GM13977 (cell line): Measurements from ENCODE around the gene ASPSCR1.

ENCODE experiments used
- DNase-seq: peaks from one replicate; pipeline ENCODE4 v3.0.0; 2012; ENCODE audit warnings: low spot score
- in situ Hi-C: fragments of 300-500 bp; cut with MboI; formaldehyde crosslinking; loops from one replicate; pipeline ENCODE4 v1.12.0; 2022; ENCODE audit warnings: low sequenced_read_pairs, low pct_unique_long_range_greater_than_20kb, mixed read lengths, inconsistent platforms; ENCODE audit not compliant: unreplicated experiment
- TF ChIP-seq, protein P1 (sequence below): IDR thresholded peaks from 2 replicates; pipeline ENCODE4 v1.5.1; 2012; ENCODE audit warnings: mild to moderate bottlenecking, control low read depth; ENCODE audit not compliant: insufficient read depth; ENCODE audit errors: extremely low read depth, missing control alignments

ASPSCR1 gene

GRCh38 chr17:81996757-81997441, 19.5 kb downstream of the ASPSCR1 start:
- TF ChIP-seq, protein P1, sequence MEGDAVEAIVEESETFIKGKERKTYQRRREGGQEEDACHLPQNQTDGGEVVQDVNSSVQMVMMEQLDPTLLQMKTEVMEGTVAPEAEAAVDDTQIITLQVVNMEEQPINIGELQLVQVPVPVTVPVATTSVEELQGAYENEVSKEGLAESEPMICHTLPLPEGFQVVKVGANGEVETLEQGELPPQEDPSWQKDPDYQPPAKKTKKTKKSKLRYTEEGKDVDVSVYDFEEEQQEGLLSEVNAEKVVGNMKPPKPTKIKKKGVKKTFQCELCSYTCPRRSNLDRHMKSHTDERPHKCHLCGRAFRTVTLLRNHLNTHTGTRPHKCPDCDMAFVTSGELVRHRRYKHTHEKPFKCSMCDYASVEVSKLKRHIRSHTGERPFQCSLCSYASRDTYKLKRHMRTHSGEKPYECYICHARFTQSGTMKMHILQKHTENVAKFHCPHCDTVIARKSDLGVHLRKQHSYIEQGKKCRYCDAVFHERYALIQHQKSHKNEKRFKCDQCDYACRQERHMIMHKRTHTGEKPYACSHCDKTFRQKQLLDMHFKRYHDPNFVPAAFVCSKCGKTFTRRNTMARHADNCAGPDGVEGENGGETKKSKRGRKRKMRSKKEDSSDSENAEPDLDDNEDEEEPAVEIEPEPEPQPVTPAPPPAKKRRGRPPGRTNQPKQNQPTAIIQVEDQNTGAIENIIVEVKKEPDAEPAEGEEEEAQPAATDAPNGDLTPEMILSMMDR = no peak
- no peak for DNase-seq
- in situ Hi-C loops = no loop called here

GRCh38 chr17:81998212-81998611, 20.8 kb downstream of the ASPSCR1 start:
- in situ Hi-C loops = no loop called here

DNA sequence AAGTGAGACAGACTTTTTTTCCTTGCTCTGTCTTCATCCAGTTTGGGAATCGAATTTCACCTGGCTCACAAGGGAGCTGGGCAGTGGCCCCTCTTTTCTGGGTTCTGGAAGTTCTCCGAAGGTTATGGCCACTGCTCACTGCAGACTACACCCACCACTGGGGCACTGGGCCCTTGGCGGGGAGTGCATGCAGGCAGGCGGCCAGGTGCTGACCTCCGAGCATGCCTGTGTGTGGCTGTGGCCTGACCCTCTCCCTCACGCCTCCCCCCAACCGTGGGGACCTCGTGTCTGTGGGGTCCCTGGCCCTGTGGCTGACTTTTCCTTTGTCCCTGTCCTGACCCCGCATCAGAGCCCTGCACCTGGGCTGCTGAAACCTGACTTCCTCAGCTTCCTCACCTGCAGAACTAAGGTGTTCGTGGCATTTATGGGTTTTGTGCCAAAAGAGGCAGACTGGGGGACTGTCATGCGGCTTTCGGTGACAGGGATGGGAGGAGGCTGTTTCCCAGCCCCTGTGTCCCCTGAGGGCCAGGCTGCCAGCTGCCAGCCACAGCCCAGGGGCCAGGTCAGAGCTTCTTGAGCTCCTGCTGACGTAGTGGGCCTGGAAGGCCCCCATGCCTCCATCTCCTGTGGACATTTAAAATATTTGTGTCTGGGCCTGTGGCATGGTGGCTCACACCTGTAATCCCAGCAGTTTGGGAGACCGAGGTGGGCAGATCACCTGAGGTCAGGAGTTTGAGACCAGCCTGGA, 21.4 kb downstream of the ASPSCR1 start:
- no peak for DNase-seq
- in situ Hi-C loops = no loop called here
- TF ChIP-seq, protein P1 = no peak

More at GRCh38 chr17:81998212-81998611, 20.8 kb downstream of the ASPSCR1 start:
- TF ChIP-seq, protein P1 = no peak
- DNase-seq = no peak

- in situ Hi-C loops = no loop called here
- TF ChIP-seq, protein P1 = no peak
- no peak for DNase-seq
Measured at GRCh38 chr17:81999587-81999975, 22.2 kb downstream of the ASPSCR1 start.

- in situ Hi-C loops = no loop called here
- no peak for DNase-seq
- TF ChIP-seq, protein P1 = no peak
Measured at GRCh38 chr17:81999976-82000802, 22.8 kb downstream of the ASPSCR1 start.

DNA sequence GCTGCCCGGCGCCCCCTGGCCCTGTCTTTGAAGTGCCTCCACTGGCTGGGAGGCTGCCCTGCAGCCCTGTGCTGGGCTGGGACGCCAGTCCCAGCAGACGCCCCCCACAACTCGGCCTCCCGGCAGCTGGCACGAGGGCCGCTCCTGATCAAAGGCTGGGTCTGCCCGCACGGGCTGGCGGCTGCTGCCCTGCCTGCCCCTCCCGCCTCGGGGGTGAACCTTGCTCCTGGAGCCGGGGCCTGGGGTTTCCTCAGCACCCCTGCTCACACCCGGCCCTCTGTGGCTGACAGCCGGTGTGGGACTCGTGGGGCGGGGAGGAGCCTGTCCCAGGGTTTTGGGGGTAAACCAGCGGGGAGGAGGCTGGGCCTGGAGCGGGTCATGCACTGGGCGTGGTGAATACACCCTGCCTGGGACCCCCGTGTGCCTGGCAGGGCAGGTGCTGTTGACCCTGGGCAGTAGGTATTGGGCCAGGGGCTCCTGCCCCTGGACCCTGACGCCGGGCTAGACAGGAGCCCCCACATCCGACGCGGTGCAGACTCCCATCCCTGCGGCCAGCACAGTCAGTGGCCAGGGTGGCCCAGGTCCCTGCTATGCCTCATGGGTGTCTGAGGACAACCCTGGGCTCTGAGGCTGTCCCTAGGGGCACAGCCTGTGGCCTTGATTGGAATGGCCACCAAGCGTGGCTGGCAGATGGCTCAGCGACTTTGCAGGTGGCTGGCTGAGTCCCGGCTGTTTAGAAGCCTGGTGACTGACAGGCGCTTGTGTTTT, 23.6 kb downstream of the ASPSCR1 start:
- TF ChIP-seq, protein P1 = no peak
- in situ Hi-C loops = no loop called here
- no peak for DNase-seq
